ENCODE results near the gene ATMIN. TPM values are rescaled to one million over a fixed set of nuclear protein-coding genes. Genes with fewer than 3 reads are reported as not detected.

The ATMIN gene
- total and polyA plus RNA-seq, 10 of the 15 experiments (the other 5 are each of a cell fraction or from before 2014, with no cell fraction given): 5.2 to 28.9 (median 18.3) TPM

GRCh38 chr16:81053761-81054160 is 18.1 kb downstream of the ATMIN start:
- Histone ChIP-seq H3K36me3 (ENCODE audit: control insufficient read depth in 2 of 2, insufficient read depth in 2 of 2, low read length in 1 of 2) (no peaks in the 10 kb centered on the region), H4K20me1 (ENCODE audit: control insufficient read depth, insufficient read depth) (no peaks in the 10 kb centered on the region), H3K4me1 (ENCODE audit: control insufficient read depth, insufficient read depth, low read length) (no peaks in the 10 kb centered on the region), H3K9ac (ENCODE audit: control insufficient read depth, insufficient read depth, low read length) (no peak overlapping the region), H3K27ac (ENCODE audit: control insufficient read depth, insufficient read depth) (no peak overlapping the region), H3K4me3 (no peak overlapping the region), H3K27me3 (replicated peaks in 1 of 2; ENCODE audit: control insufficient read depth in 2 of 2, insufficient read depth in 2 of 2, low read length in 1 of 2) (no peaks in the 10 kb centered on the region), H3K4me2 (ENCODE audit: control insufficient read depth, insufficient read depth) (no peak overlapping the region), H3K79me2 (ENCODE audit: control insufficient read depth, insufficient read depth, low read length) (no peaks in the 10 kb centered on the region), H3K9me3 (replicated peaks; ENCODE audit: control insufficient read depth, insufficient read depth, low read length) (no peaks in the 10 kb centered on the region; the same call in 2 of the 3 replicates), H2AFZ (ENCODE audit: control insufficient read depth, low read depth, low read length) (no peak overlapping the region)
- no TSS peak for BruUV-seq (replicated peaks)
- RAD21 ChIA-PET (ENCODE audit: unreplicated experiment): no interaction called here
- CTCF ChIA-PET: no interaction called here
- FAIRE-seq (no peak), DNase-seq (ENCODE audit: low read depth, low spot score) (no peak), ATAC-seq (no peak)
- SMC1A ChIA-PET (ENCODE audit: uncharacterized antibody, unreplicated experiment): no interaction called here
- POLR2A ChIA-PET: no interaction called here
- intact Hi-C loops (cut with micrococcal nuclease; ENCODE audit: unreplicated experiment): no loop called here
- TF ChIP-seq CHD2 (IDR thresholded peaks at IDR 0.05; ENCODE audit: borderline replicate concordance, low read depth, low read length) (no peak), BCL11A (IDR thresholded peaks at IDR 0.05; ENCODE audit: low read depth, low read length) (no peak), SMARCA5 (IDR thresholded peaks at IDR 0.05) (no peak), ZNF687 (IDR thresholded peaks at IDR 0.05) (no peak), BCL3 (IDR thresholded peaks at IDR 0.05; ENCODE audit: borderline replicate concordance, insufficient read depth, low read depth, low read length, poor library complexity, severe bottlenecking) (no peak), BCLAF1 (IDR thresholded peaks at IDR 0.05) (no peak), ASH2L (IDR thresholded peaks at IDR 0.05; ENCODE audit: borderline replicate concordance, low read depth) (no peak), RAD51 (IDR thresholded peaks at IDR 0.05) (no peak), ZNF622 (IDR thresholded peaks at IDR 0.05) (no peak)
- 58% methylated on average over 11 of the region's 11 CpGs for WGBS (ENCODE audit: insufficient coverage, insufficient replicate concordance, low lambda C conversion rate, missing lambda C conversion rate)
- in situ Hi-C loops (cut with MboI): no loop called here
